GM19240 (cell line): ENCODE measurements around the gene SNTB2.

Source experiments
- DNase-seq: peaks from one replicate; pipeline ENCODE4 v3.0.0; 2011; ENCODE audit warnings: low spot score; ENCODE audit not compliant: insufficient read length

SNTB2 gene

DNA sequence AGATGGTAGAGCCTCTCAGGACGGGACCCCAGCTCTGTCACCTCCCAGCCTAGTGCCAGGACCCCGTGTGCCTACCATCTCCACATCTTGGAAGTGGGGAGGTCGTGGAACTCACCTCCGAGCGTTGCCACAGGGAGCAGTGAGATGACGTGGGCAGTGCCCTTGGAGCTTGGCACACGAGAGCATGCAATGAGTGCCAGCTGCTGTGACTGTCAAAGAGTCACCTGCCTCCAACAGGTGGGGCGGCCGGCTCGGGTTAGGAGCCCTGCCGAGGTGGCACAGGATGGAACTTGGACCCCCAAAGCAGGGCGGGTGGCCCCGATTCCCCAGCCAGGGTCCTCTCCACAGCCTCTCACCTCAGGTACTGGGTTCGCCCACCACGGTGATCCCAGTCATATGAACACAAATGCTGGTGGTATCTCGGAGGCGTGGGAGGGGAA, 129.7 kb downstream of the SNTB2 start:
- DNase-seq = no peak

DNA sequence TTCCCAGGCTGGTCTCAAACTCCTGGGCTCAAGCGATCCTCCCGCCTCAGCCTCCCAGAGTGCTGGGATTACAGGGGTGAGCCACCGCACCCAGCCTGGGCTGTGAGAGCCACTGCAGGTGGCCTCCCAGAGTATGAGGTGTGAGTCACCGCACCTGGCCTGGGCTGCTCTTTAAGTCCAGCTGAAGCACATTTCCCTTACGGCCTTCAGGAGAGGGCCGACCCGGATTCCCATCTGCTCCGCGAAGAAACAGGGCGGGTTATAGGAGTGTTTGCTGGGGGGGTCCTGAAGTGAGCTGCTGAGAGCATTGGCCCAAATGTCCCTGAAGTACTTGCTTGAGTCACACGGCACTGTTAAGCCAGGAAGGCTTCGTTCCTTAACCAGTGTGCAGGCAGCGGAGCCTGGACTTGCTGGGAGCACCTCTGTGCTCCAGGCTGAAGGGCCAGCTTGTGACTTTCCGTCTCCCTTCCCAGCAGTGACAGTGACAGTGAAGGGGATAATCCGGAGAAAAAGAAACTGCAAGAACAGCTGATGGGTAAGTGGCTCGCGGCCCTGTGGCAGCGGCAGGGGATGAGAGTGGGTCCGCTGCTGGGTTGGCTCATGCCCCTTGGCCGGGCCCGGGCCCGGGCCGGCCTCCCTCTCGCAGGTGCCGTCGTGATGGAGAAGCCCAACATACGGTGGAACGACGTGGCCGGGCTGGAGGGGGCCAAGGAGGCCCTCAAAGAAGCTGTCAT, 131.4 kb downstream of the SNTB2 start:
- no peak for DNase-seq

GRCh38 chr16:69318911-69319289, 131.9 kb downstream of the SNTB2 start:
- no peak for DNase-seq

DNA sequence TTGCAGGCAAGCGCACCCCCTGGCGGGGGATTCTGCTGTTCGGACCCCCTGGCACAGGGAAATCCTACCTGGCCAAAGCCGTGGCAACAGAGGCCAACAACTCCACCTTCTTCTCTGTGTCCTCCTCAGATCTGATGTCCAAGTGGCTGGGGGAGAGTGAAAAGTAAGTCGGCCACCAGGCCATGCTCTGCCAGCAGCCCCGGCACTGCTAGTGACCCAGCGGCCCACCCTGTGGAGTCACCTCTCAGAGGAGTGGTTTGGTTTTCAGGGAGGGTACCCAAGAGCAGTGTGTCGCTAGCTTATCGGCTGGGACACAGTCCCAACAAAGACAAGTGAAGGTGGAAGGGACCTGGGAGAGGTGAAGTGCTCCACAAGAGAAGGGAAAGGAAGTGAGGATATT, 132.4 kb downstream of the SNTB2 start:
- no peak for DNase-seq

DNA sequence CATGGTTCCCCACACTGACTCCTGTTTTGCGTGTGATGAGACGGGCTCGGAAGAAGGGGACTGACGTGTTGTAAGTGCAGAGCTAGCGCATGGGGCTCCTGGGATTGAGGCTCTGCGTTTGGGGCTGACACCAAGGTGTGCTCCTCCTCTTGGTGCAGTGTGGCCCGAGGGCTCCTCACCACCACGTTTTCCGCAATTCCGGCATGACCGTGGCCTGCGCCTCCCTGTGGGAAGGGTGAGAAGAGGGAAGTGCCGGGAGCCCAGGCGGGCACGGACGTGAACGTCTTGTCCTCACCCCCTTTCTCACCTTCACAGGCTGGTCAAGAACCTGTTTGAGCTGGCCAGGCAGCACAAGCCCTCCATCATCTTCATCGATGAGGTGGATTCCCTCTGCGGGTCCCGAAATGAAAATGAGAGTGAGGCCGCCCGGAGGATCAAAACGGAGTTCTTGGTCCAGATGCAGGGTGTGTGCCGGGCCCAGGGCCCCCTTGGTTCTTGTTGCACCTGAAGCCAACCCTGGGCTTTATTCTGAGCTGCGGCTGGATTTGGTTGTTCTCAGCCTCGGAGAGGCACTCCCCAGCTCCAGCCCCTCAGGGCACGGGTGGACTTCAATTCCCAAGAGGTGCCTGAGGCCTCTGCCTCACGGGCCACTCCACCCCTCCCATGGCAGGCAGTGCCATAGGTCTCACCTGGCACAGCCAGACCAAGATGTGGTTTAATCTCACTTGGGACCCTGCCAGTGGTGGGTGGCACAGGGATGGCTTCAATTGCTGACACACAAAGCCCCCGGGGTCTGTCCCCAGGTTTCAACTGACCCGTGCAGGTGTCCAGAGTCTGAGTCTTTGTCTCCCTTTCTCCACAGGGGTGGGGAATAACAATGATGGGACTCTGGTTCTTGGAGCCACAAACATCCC, 133.1 kb downstream of the SNTB2 start:
- DNase-seq = no peak

DNA sequence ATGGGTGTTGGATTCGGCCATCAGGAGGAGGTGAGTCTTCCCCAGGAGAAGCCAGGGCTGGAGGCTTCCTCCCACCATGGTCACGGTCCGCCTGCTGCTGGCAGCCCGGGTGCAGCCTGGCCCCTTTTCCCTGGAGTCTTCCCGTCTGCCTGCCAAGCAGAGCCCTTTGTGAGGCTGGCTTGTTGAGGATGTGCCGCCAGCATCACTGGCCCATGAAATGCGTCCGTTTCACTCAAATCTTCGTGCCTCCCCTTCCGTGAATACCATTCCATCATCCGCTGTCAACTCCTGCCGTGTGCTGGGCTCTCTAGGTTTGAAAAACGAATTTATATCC, 133.7 kb downstream of the SNTB2 start:
- no peak for DNase-seq

DNA sequence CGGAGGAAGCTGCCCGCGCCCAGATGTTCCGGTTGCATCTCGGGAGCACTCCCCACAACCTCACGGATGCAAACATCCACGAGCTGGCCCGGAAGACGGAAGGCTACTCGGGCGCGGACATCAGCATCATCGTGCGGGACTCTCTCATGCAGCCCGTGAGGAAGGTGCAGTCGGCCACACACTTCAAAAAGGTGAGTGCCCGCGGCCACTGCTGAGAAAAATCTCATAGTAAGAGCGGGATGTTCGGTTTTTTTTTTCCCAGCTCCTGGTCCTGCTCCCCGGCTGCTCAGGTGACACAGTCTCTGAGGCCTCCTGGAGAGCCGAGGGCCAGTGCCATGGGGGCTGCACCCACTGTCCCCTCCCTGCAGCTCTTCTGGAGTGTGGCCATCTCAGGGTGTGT, 134.1 kb downstream of the SNTB2 start:
- no peak for DNase-seq

DNA sequence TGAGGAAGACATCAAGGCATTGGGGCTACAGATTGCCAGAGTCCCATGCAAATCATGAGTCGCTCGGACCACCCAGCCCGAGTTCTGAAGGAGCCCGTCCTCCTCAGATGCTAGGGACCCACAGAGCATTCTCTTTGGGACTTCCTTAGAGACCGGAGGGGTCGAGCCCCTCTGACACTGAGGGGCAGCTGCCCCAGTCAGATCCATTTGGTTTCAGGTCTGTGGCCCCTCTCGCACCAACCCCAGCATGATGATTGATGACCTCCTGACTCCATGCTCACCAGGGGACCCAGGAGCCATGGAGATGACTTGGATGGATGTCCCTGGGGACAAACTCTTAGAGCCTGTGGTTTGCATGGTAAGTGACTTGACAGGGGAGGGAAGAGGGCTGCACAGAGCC, 135.4 kb downstream of the SNTB2 start:
- DNase-seq = no peak

DNA sequence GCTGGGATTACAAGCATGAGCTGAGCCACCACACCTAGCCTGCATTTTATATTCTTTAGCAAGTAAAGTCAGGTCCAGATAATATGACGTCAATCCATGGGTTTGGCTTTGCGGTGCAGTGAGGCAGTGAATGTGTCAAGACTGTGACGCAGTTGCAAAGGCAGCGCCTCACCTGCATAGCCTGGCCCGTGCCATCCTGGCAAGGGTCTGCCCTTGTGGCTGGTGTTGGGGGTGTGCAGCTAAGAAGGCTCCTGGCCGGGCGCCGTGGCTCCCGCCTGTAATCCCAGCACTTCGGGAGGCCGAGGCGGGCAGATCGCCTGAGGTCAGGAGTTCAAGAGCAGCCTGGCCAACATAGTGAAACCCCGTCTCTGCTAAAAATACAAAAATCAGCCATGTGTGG, 136.5 kb downstream of the SNTB2 start:
- no peak for DNase-seq

DNA sequence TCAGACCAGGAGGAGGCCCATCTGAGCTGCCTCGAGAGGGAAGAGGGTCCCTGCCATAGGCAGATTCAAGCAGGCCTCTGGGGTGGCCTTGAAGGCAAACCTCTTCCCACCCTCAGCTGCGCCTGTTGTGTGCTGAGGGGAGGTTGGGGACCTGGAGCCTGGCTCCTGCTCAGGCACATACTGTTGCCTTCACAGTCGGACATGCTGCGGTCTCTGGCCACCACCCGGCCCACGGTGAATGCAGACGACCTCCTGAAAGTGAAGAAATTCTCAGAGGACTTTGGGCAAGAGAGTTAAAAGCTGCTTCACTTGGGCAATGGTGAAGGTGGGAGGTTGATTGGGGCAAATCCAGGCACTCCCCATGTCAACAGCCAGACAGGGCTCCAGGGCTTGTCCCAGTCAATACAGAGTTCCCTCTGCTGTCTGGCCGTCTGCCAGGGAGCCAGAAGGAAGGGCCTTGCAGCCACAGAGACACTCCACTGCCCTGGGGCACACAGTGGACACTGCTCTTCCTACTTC, 137.1 kb downstream of the SNTB2 start:
- no peak for DNase-seq

- no peak for DNase-seq
Measured at GRCh38 chr16:69324585-69325253, 137.8 kb downstream of the SNTB2 start.

GRCh38 chr16:69325784-69326171, 138.8 kb downstream of the SNTB2 start:
- no peak for DNase-seq

DNA sequence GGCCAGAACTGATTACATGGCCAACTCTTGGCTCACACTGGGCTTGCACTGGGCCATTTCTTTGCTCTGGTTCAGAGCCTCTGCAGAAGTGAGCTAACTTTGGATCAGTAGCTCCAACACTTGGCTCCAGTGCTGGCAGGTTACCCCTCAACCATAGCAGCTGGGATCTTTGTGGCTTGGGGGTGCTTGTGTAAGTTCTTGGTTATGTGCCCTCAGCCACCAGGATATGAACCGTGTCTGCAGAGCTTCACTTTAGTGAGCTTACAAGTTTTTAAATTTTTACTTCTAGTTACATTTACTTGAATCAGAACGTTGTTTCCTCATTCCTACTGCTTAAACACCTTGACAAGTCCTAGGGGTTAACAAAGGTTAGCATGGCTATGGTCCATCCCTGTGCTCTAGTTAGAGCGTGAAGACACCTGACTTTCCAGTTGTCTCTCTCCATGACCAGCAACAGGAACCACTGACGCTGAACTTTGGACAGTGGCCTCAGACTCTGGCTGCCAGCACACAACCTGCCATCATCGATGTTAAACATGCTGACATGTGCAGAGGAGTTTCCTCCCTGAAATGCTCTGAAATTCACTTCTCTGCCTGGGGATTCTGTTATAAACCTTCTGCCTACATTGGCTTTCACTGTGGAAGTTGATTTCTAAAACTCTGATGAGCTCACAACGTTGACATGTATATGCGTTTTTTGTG, 139.4 kb downstream of the SNTB2 start:
- no peak for DNase-seq

- DNase-seq = no peak
Measured at GRCh38 chr16:69327585-69328310, 140.8 kb downstream of the SNTB2 start.

DNA sequence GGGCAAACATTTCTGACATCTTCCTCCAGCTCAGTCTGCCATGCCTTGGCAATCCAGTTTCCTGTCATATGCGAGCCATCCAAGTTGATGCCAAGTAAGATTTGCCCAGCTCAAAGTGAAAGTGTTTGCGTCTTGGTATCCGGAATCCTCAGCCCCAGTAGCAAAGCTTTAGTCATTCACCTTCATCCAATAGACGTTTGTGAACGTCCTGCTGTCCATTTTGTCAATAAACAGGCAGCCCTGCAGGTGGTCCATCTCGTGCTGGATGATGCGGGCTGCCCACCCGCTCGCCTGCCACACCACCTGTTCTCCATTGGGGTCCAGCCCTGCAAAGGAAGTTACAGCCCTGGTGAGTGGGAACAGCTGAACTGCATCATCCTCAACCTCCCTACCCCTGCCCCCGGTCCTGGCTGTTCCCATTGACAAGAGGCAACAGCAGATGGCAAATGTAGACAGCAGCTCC, 141.9 kb downstream of the SNTB2 start:
- DNase-seq = no peak

GRCh38 chr16:69329369-69330285, 142.7 kb downstream of the SNTB2 start:
- no peak for DNase-seq

GRCh38 chr16:69330286-69331109, 143.5 kb downstream of the SNTB2 start, which contains the start of gene PDF:
TSS of gene PDF (minus strand) at chr16:69330588. CDS start at chr16:69330570, 18 bp downstream.
- peak; percentile 90 for DNase-seq

GRCh38 chr16:69334696-69335095, 147.7 kb downstream of the SNTB2 start:
- no peak for DNase-seq
